Muscle layer of colon (tissue), 2 donors: ENCODE data around the gene HOXA7.

Experiments
- H3K27ac ChIP-seq: one replicate; pipeline ENCODE4 v1.7.0; 2013; ENCODE audit warnings: low read depth, mild to moderate bottlenecking, low read length, moderate library complexity
- H3K27me3 ChIP-seq, 2 donors: one replicate each; pipeline ENCODE4 v1.7.0; 2013; ENCODE audit warnings: low read length in 2 of 2, mild to moderate bottlenecking in 2 of 2; ENCODE audit not compliant: insufficient read depth in 2 of 2, control insufficient read depth in 1 of 2
- H3K36me3 ChIP-seq: one replicate; pipeline ENCODE4 v1.7.0; 2013; ENCODE audit warnings: mild to moderate bottlenecking, low read length; ENCODE audit not compliant: insufficient read depth
- H3K4me1 ChIP-seq: one replicate; pipeline ENCODE4 v1.7.0; 2013; ENCODE audit warnings: mild to moderate bottlenecking, low read length; ENCODE audit not compliant: insufficient read depth
- H3K4me3 ChIP-seq, 2 donors: one replicate each; pipeline ENCODE4 v1.7.0; 2013; ENCODE audit warnings: low read length in 2 of 2, low read depth in 1 of 2, mild to moderate bottlenecking in 1 of 2, moderate library complexity in 1 of 2
- H3K9ac ChIP-seq: one replicate; pipeline ENCODE4 v1.7.0; 2013; ENCODE audit warnings: low read length
- H3K9me3 ChIP-seq: one replicate; pipeline ENCODE4 v1.7.0; 2013; ENCODE audit warnings: mild to moderate bottlenecking, low read length
- donor health status: abdominal sarcoma.
- donor health status: Adenocarcinoma of cecum.

Gene HOXA7

DNA sequence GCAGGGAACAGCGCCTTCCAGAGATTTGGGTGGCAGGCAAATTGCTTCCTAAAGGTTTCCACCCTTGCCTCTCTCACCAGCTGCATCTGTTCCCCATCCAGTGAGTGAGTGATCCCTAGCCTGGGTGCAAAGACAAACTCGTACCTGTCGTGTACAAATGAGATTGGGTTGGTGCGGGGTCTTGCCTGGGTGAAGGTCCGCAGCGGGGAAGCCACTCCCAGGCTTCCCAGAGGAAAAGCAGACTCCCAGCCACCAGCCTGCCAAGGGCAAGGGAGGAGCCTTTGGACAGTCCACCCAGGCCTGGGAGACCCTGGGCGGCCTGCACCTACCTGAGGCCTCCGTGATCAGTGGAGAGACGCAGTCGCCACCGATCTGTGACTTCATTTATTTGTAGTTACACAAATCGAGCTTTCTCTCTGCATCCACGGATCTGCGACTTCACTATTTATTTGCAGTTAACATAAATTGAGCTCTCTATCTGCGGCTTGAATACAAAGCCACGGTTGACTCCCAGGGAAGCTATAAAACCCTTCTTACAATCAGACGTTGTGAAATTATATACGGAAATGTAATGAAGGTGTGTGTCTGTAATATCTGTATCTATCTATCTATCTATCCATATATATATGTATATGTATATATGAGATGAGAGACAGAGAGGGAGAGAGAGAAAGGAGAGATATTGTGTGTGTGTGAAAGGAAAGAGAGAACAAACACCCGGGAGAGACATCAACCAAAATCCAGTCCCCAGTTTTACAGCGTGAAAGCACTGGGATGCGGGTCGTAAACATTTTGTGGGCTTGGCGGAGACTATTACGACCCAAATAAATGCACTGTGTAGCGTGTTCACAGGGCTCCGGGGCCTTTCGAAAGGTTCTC lies 3.0 kb upstream of the HOXA7 start:
- Histone ChIP-seq H3K27ac (no peak overlapping the region), H3K9ac (no peak overlapping the region), H3K4me3 (no peak overlapping the region), H3K27me3 (peaks cover 0 to 12% of the 10 kb centered on the region in 2 donors), H3K9me3 (no peaks in the 10 kb centered on the region), H3K36me3 (no peaks in the 10 kb centered on the region), H3K4me1 (peaks cover 16% of the 10 kb centered on the region)

- Histone ChIP-seq H3K9ac (no peak overlapping the region), H3K4me3 (no peak overlapping the region), H3K27ac (no peak overlapping the region), H3K36me3 (no peaks in the 10 kb centered on the region), H3K27me3 (peaks cover 0 to 12% of the 10 kb centered on the region in 2 donors), H3K4me1 (peaks cover 23% of the 10 kb centered on the region), H3K9me3 (no peaks in the 10 kb centered on the region)
These were observed 2.2 kb upstream of the HOXA7 start for GRCh38 chr7:27158436-27159265.

- no peak overlapping the region for H3K4me3 ChIP-seq
- H3K27me3 ChIP-seq = peaks cover 0 to 16% of the 10 kb centered on the region in 2 donors
These were observed 1.4 kb upstream of the HOXA7 start for GRCh38 chr7:27157702-27158431.

GRCh38 chr7:27156916-27157701 lies 634 bp upstream of the HOXA7 start:
- H3K9ac ChIP-seq = no peak overlapping the region
- H3K27me3 ChIP-seq = peaks cover 0 to 19% of the 10 kb centered on the region in 2 donors
- H3K36me3 ChIP-seq = no peaks in the 10 kb centered on the region
- peak overlapping the region; percentile 98 for H3K27ac ChIP-seq
- H3K4me1 ChIP-seq = peaks cover 32% of the 10 kb centered on the region
- peak overlapping the region; percentile 82 to 96 for H3K4me3 ChIP-seq
- H3K9me3 ChIP-seq = no peaks in the 10 kb centered on the region

More at GRCh38 chr7:27157702-27158431, 1.4 kb upstream of the HOXA7 start:
- H3K4me1 ChIP-seq = peaks cover 31% of the 10 kb centered on the region
- H3K9me3 ChIP-seq = no peaks in the 10 kb centered on the region
- no peak overlapping the region for H3K27ac ChIP-seq
- H3K9ac ChIP-seq = no peak overlapping the region
- H3K36me3 ChIP-seq = no peaks in the 10 kb centered on the region

DNA sequence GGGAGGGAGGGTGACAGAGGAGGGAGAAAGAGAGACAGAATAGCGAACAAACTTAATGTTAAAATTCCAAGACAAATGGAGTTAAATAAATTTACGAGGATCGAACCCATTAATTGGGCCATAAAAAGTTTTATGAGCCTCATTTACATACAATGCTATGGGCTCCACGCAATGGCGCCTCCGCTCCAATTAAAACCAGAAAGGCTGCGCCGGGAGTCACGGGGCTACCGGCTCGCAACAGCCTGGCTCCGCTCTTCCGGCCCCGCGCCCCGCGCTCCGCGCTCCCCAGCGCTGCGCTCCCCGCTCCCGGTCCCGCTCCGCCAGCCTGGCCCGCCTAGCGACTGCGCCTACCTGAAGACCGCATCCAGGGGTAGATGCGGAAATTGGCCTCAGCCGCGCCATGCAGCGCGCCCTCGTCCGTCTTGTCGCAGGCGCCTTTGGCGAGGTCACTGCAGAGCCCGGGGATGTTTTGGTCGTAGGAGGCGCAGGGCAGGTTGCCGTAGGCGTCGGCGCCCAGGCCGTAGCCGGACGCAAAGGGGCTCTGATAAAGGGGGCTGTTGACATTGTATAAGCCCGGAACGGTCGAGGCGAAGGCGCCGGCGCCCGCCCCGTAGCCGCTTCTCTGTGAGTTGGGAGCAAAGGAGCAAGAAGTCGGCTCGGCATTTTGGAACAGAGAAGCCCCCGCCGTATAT lies 513 bp downstream of the HOXA7 start:
- H3K27me3 ChIP-seq = peaks cover 0 to 19% of the 10 kb centered on the region in 2 donors
- H3K4me3 ChIP-seq = peak overlapping the region; percentile 82 to 96
- no peaks in the 10 kb centered on the region for H3K36me3 ChIP-seq
- peak overlapping the region; percentile 49 for H3K9ac ChIP-seq
- peak overlapping the region; percentile 98 for H3K27ac ChIP-seq
- no peaks in the 10 kb centered on the region for H3K9me3 ChIP-seq
- peaks cover 32% of the 10 kb centered on the region for H3K4me1 ChIP-seq

- Histone ChIP-seq H3K4me3 (peak overlapping the region; percentile 82 to 96), H3K9ac (peak overlapping the region; percentile 49), H3K4me1 (peaks cover 33% of the 10 kb centered on the region), H3K36me3 (no peaks in the 10 kb centered on the region), H3K27ac (peak overlapping the region; percentile 98), H3K9me3 (no peaks in the 10 kb centered on the region), H3K27me3 (peaks cover 0 to 22% of the 10 kb centered on the region in 2 donors)
These were observed 1.3 kb downstream of the HOXA7 start for GRCh38 chr7:27154901-27155815.

- Histone ChIP-seq H3K9me3 (no peaks in the 10 kb centered on the region), H3K27me3 (peaks cover 0 to 24% of the 10 kb centered on the region in 2 donors), H3K36me3 (no peaks in the 10 kb centered on the region), H3K4me1 (peaks cover 38% of the 10 kb centered on the region), H3K4me3 (peak overlapping the region in 1 of 2 donors; percentile 96), H3K27ac (no peak overlapping the region), H3K9ac (peak overlapping the region; percentile 13)
These were observed 2.1 kb downstream of the HOXA7 start for GRCh38 chr7:27154369-27154768.

DNA sequence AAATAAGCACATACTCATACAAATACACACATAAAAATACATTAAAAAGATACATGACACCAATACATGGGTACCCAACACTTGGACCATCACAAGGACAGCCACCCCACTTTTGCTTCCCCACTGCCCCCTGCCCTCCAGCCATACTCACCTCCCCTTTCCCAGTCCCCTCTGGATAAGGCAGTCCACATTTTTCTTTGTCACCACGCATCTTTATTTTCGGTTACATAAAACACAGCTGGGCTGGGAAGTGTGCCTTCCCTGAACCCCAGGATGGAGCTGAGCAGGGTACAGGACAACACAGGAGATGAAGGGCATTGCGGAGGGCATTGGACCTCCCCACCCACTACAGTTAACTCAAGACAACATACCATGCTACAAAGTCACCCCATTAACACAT lies 2.9 kb downstream of the HOXA7 start:
- Histone ChIP-seq H3K27ac (peak overlapping the region; percentile 32), H3K9ac (no peak overlapping the region), H3K9me3 (no peaks in the 10 kb centered on the region), H3K4me3 (no peak overlapping the region), H3K36me3 (no peaks in the 10 kb centered on the region), H3K27me3 (peaks cover 0 to 24% of the 10 kb centered on the region in 2 donors), H3K4me1 (peaks cover 44% of the 10 kb centered on the region)

DNA sequence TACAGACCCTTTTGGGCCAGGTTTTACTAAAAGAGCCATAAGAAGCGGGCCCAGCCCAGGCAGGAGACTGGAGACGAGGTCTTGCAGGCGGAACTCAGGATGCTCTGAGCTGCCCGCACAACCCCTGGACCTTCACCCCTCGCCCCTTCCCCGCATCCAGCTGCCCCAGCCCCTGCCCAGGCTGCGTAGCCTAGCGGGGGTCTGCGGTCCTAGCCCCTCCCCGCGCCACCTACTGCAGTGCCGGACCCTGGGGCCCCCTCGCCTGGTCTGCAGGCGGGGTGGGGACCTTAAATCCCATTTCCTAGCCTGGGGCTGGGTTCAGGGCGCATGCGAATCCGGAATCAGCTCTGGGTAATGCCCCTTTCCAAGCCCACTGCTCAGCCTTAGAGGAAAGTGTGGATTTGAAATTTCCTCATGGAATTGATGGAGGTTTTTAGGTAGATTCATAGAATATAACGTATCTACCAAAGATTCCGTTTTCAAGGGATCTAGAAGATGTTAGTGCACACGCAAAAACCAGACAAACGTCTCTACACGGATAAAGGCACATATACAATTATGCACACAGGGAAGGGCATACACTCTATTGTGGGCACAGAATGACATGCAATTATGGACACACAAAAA lies 3.5 kb downstream of the HOXA7 start:
- H3K4me3 ChIP-seq = peak overlapping the region; percentile 85 to 92
- no peaks in the 10 kb centered on the region for H3K9me3 ChIP-seq
- no peaks in the 10 kb centered on the region for H3K36me3 ChIP-seq
- H3K27me3 ChIP-seq = peaks cover 0 to 24% of the 10 kb centered on the region in 2 donors
- H3K9ac ChIP-seq = peak overlapping the region; percentile 80
- H3K4me1 ChIP-seq = peaks cover 44% of the 10 kb centered on the region
- peak overlapping the region; percentile 86 for H3K27ac ChIP-seq
